ENCODE measurements around the gene GPR132. TPM values are rescaled to one million over a fixed set of nuclear protein-coding genes. Genes with fewer than 3 reads are reported as not detected.

Gene GPR132
- total RNA-seq, 1 experiment from 2014 or later, result 0.10 TPM

- no peak overlapping the region for H2AFZ ChIP-seq (ENCODE audit: low read depth, low read length, poor library complexity, severe bottlenecking)
- H4K20me1 ChIP-seq (ENCODE audit: insufficient read depth), result peaks cover 31% of the 10 kb centered on the region; the same call in 1 of the 2 replicates
- H3K27me3 ChIP-seq (ENCODE audit: insufficient read depth, low read length), result no peaks in the 10 kb centered on the region
- TF ChIP-seq SIN3A (IDR thresholded peaks at IDR 0.05; ENCODE audit: low read depth) (no peak), SRF (IDR thresholded peaks at IDR 0.05; ENCODE audit: low read depth) (no peak), ZNF274 (IDR thresholded peaks at IDR 0.05; ENCODE audit: low read depth, low read length) (no peak), ZFX (IDR thresholded peaks at IDR 0.05) (peak; percentile 94)
- H3K4me2 ChIP-seq (ENCODE audit: low read length), result peak overlapping the region; percentile 98
- H3K4me1 ChIP-seq (ENCODE audit: control insufficient read depth in 1 of 2, insufficient read depth in 2 of 2, low read length in 2 of 2), result peaks cover 45 to 67% of the 10 kb centered on the region in 2 experiments
- peak overlapping the region; percentile 74 to 97 for H3K4me3 ChIP-seq (replicated peaks in 1 of 2; ENCODE audit: low read depth in 1 of 2, low read length in 2 of 2)
- peak overlapping the region; percentile 95 for H3K27ac ChIP-seq (ENCODE audit: low read depth, low read length)
- peaks cover 0 to 19% of the 10 kb centered on the region in 2 experiments; a peak in 1 of 4 replicates for H3K36me3 ChIP-seq (ENCODE audit: control insufficient read depth in 1 of 2, insufficient read depth in 2 of 2, low read length in 2 of 2)
- TSS peak; percentile 65 for BruUV-seq (replicated peaks)
- no peaks in the 10 kb centered on the region for H3K9me2 ChIP-seq (ENCODE audit: insufficient read depth)
- intact Hi-C loops (cut with micrococcal nuclease), result loop anchor here (2.0 kb wide), 1 partner anchor 47 kb away; no protein-coding TSS in a partner anchor
- peak overlapping the region; percentile 99 for H3K9ac ChIP-seq (ENCODE audit: low read length)
- ChIA-PET RAD21 (ENCODE audit: low non-redundant PET in 1 of 2, low total read pairs in 2 of 2, uncharacterized antibody in 2 of 2, unreplicated experiment in 2 of 2) (no interaction called here), POLR2A (interaction anchor here (1.3 to 1.9 kb wide), 3 partner anchors 9 to 50 kb away, joined by 3 to 10 read pairs (median 5); no protein-coding TSS in a partner anchor), CTCF (interaction anchor here (0.9 to 2.6 kb wide), 3 partner anchors 26 to 47 kb away, joined by 3 to 13 read pairs (median 6); no protein-coding TSS in a partner anchor)
- peaks cover 69% of the 10 kb centered on the region for H3K79me2 ChIP-seq (ENCODE audit: insufficient read depth, low read length)
- peak; percentile 1 for ATAC-seq
- H3K9me3 ChIP-seq (ENCODE audit: control insufficient read depth in 1 of 2, insufficient read depth in 1 of 2, low read depth in 1 of 2, low read length in 2 of 2), result no peaks in the 10 kb centered on the region
- DNase-seq (ENCODE audit: low read depth, low spot score), result no peak
These were observed 45.1 kb downstream of the GPR132 start for GRCh38 chr14:105019861-105020814.

- H3K79me2 ChIP-seq (ENCODE audit: insufficient read depth, low read length), result peaks cover 86% of the 10 kb centered on the region
- intact Hi-C loops (cut with micrococcal nuclease), result no loop called here
- BruUV-seq (replicated peaks), result no TSS peak
- no peak overlapping the region for H3K4me2 ChIP-seq (ENCODE audit: low read length)
- CTCF ChIA-PET, result interaction anchor here (1.7 kb wide), 1 partner anchor 27 kb away, joined by 4 read pairs; no protein-coding TSS in a partner anchor
- H3K4me1 ChIP-seq (ENCODE audit: control insufficient read depth in 1 of 2, insufficient read depth in 2 of 2, low read length in 2 of 2), result peaks cover 29 to 50% of the 10 kb centered on the region in 2 experiments
- H3K9me2 ChIP-seq (ENCODE audit: insufficient read depth), result no peaks in the 10 kb centered on the region
- H3K36me3 ChIP-seq (ENCODE audit: control insufficient read depth in 1 of 2, insufficient read depth in 2 of 2, low read length in 2 of 2), result peaks cover 0 to 19% of the 10 kb centered on the region in 2 experiments; a peak in 1 of 4 replicates
- RAD21 ChIA-PET (ENCODE audit: low non-redundant PET in 1 of 2, low total read pairs in 2 of 2, uncharacterized antibody in 2 of 2, unreplicated experiment in 2 of 2), result no interaction called here
- ATAC-seq (no peak), DNase-seq (ENCODE audit: low read depth, low spot score) (no peak)
- H3K9ac ChIP-seq (ENCODE audit: low read length), result no peak overlapping the region
- H4K20me1 ChIP-seq (ENCODE audit: insufficient read depth), result peaks cover 35% of the 10 kb centered on the region; the same call in 1 of the 2 replicates
- H3K9me3 ChIP-seq (ENCODE audit: control insufficient read depth in 1 of 2, insufficient read depth in 1 of 2, low read depth in 1 of 2, low read length in 2 of 2), result no peaks in the 10 kb centered on the region
- POLR2A ChIA-PET, result interaction anchor here (0.8 kb wide), 1 partner anchor 45 kb away, joined by 3 read pairs; no protein-coding TSS in a partner anchor
- no peak overlapping the region for H3K4me3 ChIP-seq (replicated peaks in 1 of 2; ENCODE audit: low read depth in 1 of 2, low read length in 2 of 2)
- H3K27me3 ChIP-seq (ENCODE audit: insufficient read depth, low read length), result no peaks in the 10 kb centered on the region
- no peak overlapping the region; the same call in 1 of the 2 replicates for H3K27ac ChIP-seq (ENCODE audit: low read depth, low read length)
- no peak overlapping the region for H2AFZ ChIP-seq (ENCODE audit: low read depth, low read length, poor library complexity, severe bottlenecking)
- TF ChIP-seq CEBPB (IDR thresholded peaks at IDR 0.05; ENCODE audit: low read depth) (no peak), EGR1 (IDR thresholded peaks at IDR 0.05; ENCODE audit: low read depth) (no peak), REST (IDR thresholded peaks at IDR 0.05; ENCODE audit: low read depth) (no peak), POLR2A (IDR thresholded peaks at IDR 0.05; ENCODE audit: borderline replicate concordance, extremely low read depth, insufficient read depth, insufficient read length) (no peak), ZBTB33 (IDR thresholded peaks at IDR 0.05; ENCODE audit: extremely low read depth, insufficient replicate concordance, low read length) (no peak), SRF (IDR thresholded peaks at IDR 0.05; ENCODE audit: low read depth) (no peak), SP1 (IDR thresholded peaks at IDR 0.05; ENCODE audit: low read depth) (no peak)
These were observed 46.8 kb downstream of the GPR132 start for GRCh38 chr14:105018414-105018813.
